Neural crest cell (in vitro differentiated cells): ENCODE measurements around the gene RCN2. TPM values are rescaled to one million over a fixed set of nuclear protein-coding genes. Genes with fewer than 3 reads are reported as not detected.

Source experiments
- DNase-seq: peaks from one replicate; pipeline ENCODE4 v3.0.0; 2021; ENCODE audit warnings: low read depth, mixed read lengths, low spot score
- H3K27ac Mint-ChIP-seq: one replicate; pipeline ENCODE4 v1.8.0; 2021; ENCODE audit warnings: mild to moderate bottlenecking, mixed read lengths; ENCODE audit not compliant: unreplicated experiment
- H3K27me3 Mint-ChIP-seq: 2 replicates; pipeline ENCODE4 v1.8.0; 2021; ENCODE audit warnings: low read depth, mild to moderate bottlenecking, mixed read lengths
- H3K36me3 Mint-ChIP-seq: 2 replicates; pipeline ENCODE4 v1.8.0; 2021; ENCODE audit warnings: low read depth, mild to moderate bottlenecking, mixed read lengths
- H3K4me1 Mint-ChIP-seq: 2 replicates; pipeline ENCODE4 v1.8.0; 2021; ENCODE audit warnings: mixed read lengths
- H3K4me3 Mint-ChIP-seq: one replicate; pipeline ENCODE4 v1.8.0; 2021; ENCODE audit warnings: mild to moderate bottlenecking, mixed read lengths
- H3K9me3 Mint-ChIP-seq: 2 replicates; pipeline ENCODE4 v1.8.0; 2021; ENCODE audit warnings: mixed read lengths
- total RNA-seq: library from RNA; stranded (reverse); gene quantifications from 2 replicates; pipeline ENCODE4 v1.2.1, GENCODE V29; 2021
- TF ChIP-seq, protein P1 (sequence below): fragments of 200-600 bp; sonication (generic); conservative IDR thresholded peaks from 2 replicates; pipeline ENCODE4 v1.5.0; 2021; ENCODE audit warnings: antibody characterized with exemption, mild to moderate bottlenecking

RCN2 gene
- total RNA-seq, 1 donor from 2014 or later, result 159 TPM

DNA sequence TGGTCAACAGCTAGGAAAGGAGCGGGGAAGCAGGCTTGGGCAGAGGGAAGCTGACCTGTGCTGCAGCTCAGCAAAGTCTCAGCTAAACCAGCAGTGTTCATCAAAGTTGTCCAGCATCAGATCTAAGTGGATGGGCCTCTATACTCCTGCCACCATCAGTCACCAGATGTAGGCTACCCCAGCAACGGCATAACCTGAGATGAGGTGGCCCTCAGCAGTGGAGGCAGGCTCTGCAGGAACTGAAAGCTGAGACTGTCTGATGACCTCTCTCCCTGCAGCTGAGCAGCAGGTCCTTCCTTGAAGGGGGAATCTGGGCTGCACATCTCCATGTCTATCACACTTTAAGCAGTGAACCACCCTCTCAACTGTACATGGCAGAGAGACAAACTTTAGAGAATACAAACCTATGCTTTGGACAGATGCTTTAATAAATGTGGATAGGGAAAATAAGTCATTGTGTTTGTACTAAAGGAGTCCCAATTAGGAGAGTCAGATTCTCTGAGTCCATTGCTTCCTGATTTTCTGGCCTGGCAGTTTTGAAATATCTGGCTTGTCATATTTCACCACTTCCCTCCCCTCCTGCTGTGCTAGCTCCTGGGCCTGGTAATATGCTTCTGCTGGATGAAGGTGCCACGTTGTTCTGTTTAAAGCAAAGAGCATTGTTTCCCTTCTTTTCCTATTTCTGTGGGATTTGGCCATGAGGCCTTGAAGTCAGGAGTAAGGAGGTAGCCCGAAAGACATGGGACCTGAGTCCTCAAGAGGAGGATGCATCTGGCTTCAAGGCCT is 52.2 kb downstream of the RCN2 start:
- H3K9me3 Mint-ChIP-seq, result no peaks in the 10 kb centered on the region
- DNase-seq, result no peak
- H3K27ac Mint-ChIP-seq, result no peak overlapping the region
- H3K4me1 Mint-ChIP-seq, result peaks cover 7% of the 10 kb centered on the region
- no peaks in the 10 kb centered on the region for H3K36me3 Mint-ChIP-seq
- TF ChIP-seq, protein P1, sequence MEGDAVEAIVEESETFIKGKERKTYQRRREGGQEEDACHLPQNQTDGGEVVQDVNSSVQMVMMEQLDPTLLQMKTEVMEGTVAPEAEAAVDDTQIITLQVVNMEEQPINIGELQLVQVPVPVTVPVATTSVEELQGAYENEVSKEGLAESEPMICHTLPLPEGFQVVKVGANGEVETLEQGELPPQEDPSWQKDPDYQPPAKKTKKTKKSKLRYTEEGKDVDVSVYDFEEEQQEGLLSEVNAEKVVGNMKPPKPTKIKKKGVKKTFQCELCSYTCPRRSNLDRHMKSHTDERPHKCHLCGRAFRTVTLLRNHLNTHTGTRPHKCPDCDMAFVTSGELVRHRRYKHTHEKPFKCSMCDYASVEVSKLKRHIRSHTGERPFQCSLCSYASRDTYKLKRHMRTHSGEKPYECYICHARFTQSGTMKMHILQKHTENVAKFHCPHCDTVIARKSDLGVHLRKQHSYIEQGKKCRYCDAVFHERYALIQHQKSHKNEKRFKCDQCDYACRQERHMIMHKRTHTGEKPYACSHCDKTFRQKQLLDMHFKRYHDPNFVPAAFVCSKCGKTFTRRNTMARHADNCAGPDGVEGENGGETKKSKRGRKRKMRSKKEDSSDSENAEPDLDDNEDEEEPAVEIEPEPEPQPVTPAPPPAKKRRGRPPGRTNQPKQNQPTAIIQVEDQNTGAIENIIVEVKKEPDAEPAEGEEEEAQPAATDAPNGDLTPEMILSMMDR, result no peak
- H3K4me3 Mint-ChIP-seq, result no peak overlapping the region
- H3K27me3 Mint-ChIP-seq, result no peaks in the 10 kb centered on the region

DNA sequence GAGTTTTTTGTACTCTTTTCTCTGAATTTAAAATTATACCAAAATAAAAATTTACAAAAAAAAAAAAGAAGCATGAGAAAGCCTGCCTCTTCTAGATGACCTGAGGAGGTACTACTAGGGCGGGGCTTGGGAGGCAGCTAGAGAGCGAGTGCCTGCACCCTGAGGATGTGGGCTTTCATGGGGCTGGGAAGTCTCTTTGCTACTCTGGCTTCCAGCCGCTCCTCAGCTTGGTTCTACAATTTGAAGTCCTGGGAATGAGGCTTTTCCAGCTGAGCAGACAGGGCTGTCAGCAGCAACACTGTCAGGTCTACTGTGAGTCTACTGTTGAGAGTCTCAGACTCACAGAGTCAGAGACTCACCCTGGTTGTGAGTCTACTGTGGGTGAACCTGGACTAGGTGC is 55.2 kb downstream of the RCN2 start:
- DNase-seq, result no peak
- Mint-ChIP-seq H3K4me1 (peaks cover 15% of the 10 kb centered on the region), H3K27ac (no peak overlapping the region), H3K27me3 (no peaks in the 10 kb centered on the region), H3K36me3 (no peaks in the 10 kb centered on the region), H3K9me3 (no peaks in the 10 kb centered on the region), H3K4me3 (no peak overlapping the region)
- TF ChIP-seq, protein P1, result no peak

DNA sequence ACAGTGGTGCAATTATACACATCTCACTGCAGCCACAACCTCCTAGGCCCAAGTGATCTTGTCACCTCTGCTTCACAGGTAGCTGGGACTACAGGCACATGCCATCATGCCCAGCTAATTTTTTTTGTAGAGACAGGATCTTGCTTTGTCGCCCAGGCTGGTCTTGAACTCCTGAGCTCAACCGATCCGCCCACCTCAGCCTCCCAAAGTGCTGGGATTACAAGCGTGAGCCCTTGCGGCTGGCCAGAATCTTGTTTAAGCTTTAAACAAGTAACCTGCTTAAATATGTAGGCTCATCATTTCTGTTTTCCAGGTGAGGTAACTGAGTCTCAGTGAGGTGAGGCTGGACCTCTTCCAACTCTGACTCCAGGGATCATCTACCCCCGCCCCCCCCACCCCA is 55.7 kb downstream of the RCN2 start:
- peaks cover 15% of the 10 kb centered on the region for H3K4me1 Mint-ChIP-seq
- no peaks in the 10 kb centered on the region for H3K36me3 Mint-ChIP-seq
- TF ChIP-seq, protein P1, result no peak
- no peaks in the 10 kb centered on the region for H3K9me3 Mint-ChIP-seq
- H3K27me3 Mint-ChIP-seq, result no peaks in the 10 kb centered on the region
- H3K27ac Mint-ChIP-seq, result no peak overlapping the region
- DNase-seq, result no peak
- no peak overlapping the region for H3K4me3 Mint-ChIP-seq

DNA sequence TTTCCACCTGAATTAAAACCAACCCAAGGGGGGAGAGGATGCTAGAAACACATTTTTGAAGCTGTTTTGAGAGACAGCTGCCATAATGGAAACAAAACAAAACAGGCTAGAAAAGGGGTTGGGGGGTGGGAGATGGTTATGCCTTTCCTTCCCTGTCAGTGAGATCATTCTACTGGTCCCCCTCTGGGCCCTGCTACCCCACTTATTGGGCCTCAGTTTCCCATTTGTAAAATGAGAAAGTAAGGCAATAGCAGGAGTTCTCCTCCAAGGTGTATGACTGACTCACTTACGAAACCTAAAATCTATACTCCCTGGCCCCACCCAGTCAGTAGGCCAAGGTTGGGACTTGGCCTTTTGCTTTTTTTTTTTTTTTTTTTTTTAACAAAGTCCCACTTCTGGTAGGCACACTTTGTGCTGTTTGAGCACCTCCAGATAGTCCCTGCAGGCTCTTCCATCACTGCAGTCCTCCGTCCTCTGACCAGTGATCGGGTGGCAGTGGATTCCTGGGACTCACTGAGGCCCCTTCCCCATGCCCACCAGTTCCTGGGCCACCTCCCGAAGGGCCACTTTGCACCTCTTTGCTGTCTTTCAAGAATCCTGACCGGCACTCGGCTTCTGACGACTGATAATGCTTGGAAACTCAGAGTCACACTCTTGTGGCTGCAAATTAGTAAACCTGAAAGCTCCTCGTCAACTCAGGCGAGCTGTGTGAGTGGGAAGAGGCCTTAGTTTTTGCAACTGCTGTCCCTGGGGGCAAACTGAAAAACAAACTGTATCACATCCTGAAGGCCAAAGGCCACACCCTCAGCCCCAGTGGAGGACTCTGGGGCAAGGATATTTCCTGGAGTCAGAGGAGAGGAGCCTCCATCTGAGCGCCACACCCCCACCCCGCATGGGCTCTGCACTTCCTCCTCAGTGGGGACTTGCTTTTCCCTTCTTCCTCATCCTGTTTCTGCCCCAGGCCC is 56.6 kb downstream of the RCN2 start:
- Mint-ChIP-seq H3K27ac (no peak overlapping the region), H3K4me1 (peaks cover 15% of the 10 kb centered on the region), H3K4me3 (no peak overlapping the region), H3K27me3 (no peaks in the 10 kb centered on the region), H3K36me3 (no peaks in the 10 kb centered on the region), H3K9me3 (no peaks in the 10 kb centered on the region)
- TF ChIP-seq, protein P1, result no peak
- no peak for DNase-seq

DNA sequence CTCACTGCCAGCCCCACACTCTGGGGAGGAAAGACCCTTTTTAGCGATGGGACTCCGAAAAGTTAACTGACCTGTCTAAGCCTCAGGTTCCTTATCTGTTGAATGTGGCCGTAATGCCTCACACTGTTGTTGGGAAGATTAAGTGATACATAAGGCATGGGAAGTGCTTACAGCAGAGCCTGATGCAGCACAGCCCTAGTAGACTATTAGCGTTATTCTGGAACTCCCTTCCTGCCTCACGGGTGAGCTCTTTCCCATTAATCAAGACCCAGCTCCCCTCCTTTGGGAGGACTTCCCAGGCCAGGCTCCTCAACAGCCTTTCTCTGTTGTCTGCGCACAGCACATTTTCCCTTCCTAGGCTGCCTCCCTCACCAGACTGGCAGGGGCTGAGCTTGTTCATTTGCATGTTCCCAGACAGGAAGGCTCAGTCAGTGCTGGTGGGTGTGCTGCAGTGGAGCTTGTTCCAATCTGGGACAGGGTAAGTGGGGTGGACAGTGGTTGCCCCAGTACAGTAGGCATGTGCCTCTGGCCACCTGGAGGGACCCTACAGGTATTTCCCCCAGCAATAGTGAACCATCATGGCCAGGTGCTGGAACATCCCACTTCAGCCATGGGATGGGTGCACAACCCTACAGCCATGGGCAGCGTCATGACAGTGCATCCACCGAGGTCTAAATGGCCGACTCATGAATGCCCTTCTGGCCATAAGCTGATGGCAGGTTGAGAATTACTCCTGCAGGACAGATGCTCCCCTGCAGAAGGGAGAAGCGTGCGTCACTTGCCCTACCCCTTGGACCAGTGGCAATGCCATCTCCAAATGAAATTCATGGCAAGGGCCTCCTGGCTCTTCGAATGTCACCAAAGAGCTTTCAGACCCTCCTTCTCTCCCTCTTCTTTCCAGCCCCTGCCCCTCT is 57.6 kb downstream of the RCN2 start:
- no peaks in the 10 kb centered on the region for H3K36me3 Mint-ChIP-seq
- DNase-seq, result no peak
- H3K27ac Mint-ChIP-seq, result no peak overlapping the region
- H3K9me3 Mint-ChIP-seq, result no peaks in the 10 kb centered on the region
- no peaks in the 10 kb centered on the region for H3K27me3 Mint-ChIP-seq
- TF ChIP-seq, protein P1, result no peak
- peaks cover 15% of the 10 kb centered on the region for H3K4me1 Mint-ChIP-seq
- no peak overlapping the region for H3K4me3 Mint-ChIP-seq
